Transverse colon (tissue), 3 donors: ENCODE results near the gene INO80.

Source experiments
- CTCF ChIP-seq, 5 experiments: fragments of 200-600 bp in 3 of 5; fragments of 450-650 bp in 2 of 5; sonication (generic) in 3 of 5; IDR thresholded peaks; 1 replicate in 2 of 5; 2 replicates in 3 of 5; pipeline ENCODE4 v1.5.1; 2016 to 2017; ENCODE audit warnings: antibody characterized with exemption in 5 of 5, inconsistent platforms in 3 of 5, mild to moderate bottlenecking in 2 of 5, moderate library complexity in 1 of 5
- POLR2A ChIP-seq: fragments of 450-650 bp; IDR thresholded peaks from one replicate; pipeline ENCODE4 v1.6.1; 2016; ENCODE audit warnings: antibody characterized with exemption, mild to moderate bottlenecking, moderate library complexity

DNA sequence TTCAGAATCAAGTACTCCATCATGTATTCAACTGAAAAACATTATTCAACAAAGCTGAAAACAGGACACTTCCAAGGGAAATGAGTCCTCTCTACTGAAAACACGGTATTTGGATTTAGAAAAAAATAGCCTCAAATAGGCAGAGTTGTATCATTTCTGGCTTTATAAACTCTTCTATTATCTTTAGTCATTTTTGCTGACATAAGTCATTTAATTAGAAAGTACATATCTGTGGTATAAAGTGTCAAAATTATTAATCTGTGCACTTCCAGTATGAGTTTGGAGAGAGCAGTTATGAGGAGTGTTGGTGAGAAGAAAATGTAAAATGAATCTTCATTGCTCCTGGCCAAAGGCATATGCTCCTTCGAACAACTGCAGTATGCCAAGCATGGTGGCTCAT lies 59.3 kb downstream of the INO80 start:
- no peak for TF ChIP-seq POLR2A
- TF ChIP-seq CTCF (IDR thresholded peaks at IDR 0.05), result no peak
